IPS DF 6.9 (cell line): Measurements from ENCODE around the gene DCAF7.

Experiments
- DNase-seq: peaks from one replicate; pipeline ENCODE4 v3.0.0-alpha.2; 2013; ENCODE audit warnings: low read depth, low spot score
- H3K27ac ChIP-seq: one replicate; pipeline ENCODE4 v1.5.1; 2013; ENCODE audit warnings: low read length, control low read depth
- H3K27me3 ChIP-seq: 2 replicates; pipeline ENCODE4 v1.6.1; 2013; ENCODE audit warnings: mild to moderate bottlenecking, low read length; ENCODE audit not compliant: control insufficient read depth, insufficient read depth
- H3K36me3 ChIP-seq: 2 replicates; pipeline ENCODE4 v1.6.1; 2013; ENCODE audit warnings: low read length; ENCODE audit not compliant: control insufficient read depth, insufficient read depth
- H3K4me1 ChIP-seq: 2 replicates; pipeline ENCODE4 v1.6.1; 2013; ENCODE audit warnings: low read length; ENCODE audit not compliant: control insufficient read depth, insufficient read depth
- H3K4me3 ChIP-seq: 2 replicates; pipeline ENCODE4 v1.5.1; 2013; ENCODE audit warnings: mild to moderate bottlenecking, low read length
- H3K9me3 ChIP-seq: 2 replicates; pipeline ENCODE4 v1.6.1; 2013; ENCODE audit warnings: low read length, inconsistent platforms; ENCODE audit not compliant: control insufficient read depth, insufficient read depth
- WGBS: extraction: QIAGEN DNeasy Blood & Tissue Kit; methylation state at CpG from one replicate; pipeline ENCODE4 v1.1.7; 2013; ENCODE audit warnings: mixed read lengths, missing lambda C conversion rate; ENCODE audit not compliant: insufficient read length, insufficient coverage; 5-methylcytosine and 5-hydroxymethylcytosine counted together

DCAF7 gene

DNA sequence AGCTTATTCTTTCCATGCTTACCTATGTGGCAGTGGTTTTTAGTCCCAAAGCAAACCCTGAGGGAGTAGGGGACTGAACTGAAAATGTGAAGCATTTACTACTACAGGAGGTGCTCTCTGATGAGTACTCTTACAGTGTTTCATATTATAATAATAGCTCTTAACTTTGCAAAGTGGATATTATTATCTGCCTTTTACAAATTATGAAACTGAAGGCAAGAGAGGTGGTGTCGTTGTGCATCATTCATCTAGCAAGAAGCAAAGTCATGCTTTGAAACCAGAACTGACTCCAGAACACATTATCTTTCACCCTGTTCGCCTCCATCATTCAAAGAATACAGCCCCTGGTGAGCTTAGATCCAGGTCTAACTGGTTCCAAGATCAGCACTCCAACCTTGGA, 35.3 kb upstream of the DCAF7 start:
- no peaks in the 10 kb centered on the region for H3K27me3 ChIP-seq
- no peaks in the 10 kb centered on the region for H3K9me3 ChIP-seq
- no peak for DNase-seq
- H3K4me1 ChIP-seq: no peaks in the 10 kb centered on the region
- no peak overlapping the region for H3K4me3 ChIP-seq
- no peak overlapping the region for H3K27ac ChIP-seq
- WGBS: no CpG with 5 or more reads among the region's 2 CpGs
- H3K36me3 ChIP-seq: no peaks in the 10 kb centered on the region

- H3K36me3 ChIP-seq: no peaks in the 10 kb centered on the region
- H3K9me3 ChIP-seq: no peaks in the 10 kb centered on the region
- H3K27ac ChIP-seq: no peak overlapping the region
- WGBS: no CpG with 5 or more reads among the region's 1 CpG
- H3K4me3 ChIP-seq: no peak overlapping the region
- DNase-seq: no peak
- H3K4me1 ChIP-seq: no peaks in the 10 kb centered on the region
- no peaks in the 10 kb centered on the region for H3K27me3 ChIP-seq
Observed at GRCh38 chr17:63515426-63515825, 34.9 kb upstream of the DCAF7 start.

DNA sequence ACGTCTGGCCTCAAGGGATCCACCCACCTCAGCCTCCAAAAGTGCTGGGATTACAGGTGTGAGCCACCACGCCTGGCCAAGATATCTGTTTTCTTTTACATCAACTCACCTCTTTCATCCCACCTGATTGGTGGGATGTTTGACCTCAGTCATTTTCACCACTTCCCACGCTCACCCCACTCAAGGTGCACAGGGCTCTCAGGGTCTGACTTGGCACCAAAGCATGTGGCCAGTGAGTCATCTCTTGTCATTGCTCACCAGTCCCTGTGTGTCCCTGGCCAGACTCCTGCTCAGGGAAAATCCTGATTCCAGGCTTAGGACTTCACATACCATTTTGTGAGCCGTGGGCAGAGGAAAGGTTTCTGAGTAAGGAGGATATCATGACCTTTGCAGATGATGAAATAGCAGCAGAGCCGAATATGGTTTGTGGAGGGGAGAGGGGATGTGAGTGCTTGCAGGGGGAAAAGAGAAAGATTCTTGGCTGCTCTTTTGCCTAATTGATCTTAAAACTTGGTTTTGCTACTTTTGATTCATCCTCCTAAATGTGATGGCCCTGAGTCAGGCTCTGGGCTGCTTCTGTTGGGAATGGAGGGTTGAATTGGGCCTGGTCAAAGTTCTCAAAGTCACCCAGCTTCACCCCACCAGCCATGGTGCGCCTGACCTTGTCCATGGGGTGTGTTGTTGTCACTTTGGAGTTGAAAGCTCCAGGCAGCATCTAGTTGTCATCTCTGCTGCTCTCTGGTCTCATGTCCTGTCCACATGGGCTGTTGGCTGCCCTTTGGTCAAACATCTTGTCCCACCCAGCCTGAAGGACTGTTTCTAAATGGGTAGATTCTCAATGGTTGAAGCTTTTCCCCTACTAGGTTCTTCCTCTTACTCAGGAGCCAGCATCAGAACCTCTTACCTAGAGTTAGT, 33.1 kb upstream of the DCAF7 start:
- H3K4me3 ChIP-seq: no peak overlapping the region
- no CpG with 5 or more reads among the region's 6 CpGs for WGBS
- no peaks in the 10 kb centered on the region for H3K9me3 ChIP-seq
- H3K27me3 ChIP-seq: no peaks in the 10 kb centered on the region
- no peak overlapping the region for H3K27ac ChIP-seq
- no peak for DNase-seq
- no peaks in the 10 kb centered on the region for H3K4me1 ChIP-seq
- no peaks in the 10 kb centered on the region for H3K36me3 ChIP-seq

DNA sequence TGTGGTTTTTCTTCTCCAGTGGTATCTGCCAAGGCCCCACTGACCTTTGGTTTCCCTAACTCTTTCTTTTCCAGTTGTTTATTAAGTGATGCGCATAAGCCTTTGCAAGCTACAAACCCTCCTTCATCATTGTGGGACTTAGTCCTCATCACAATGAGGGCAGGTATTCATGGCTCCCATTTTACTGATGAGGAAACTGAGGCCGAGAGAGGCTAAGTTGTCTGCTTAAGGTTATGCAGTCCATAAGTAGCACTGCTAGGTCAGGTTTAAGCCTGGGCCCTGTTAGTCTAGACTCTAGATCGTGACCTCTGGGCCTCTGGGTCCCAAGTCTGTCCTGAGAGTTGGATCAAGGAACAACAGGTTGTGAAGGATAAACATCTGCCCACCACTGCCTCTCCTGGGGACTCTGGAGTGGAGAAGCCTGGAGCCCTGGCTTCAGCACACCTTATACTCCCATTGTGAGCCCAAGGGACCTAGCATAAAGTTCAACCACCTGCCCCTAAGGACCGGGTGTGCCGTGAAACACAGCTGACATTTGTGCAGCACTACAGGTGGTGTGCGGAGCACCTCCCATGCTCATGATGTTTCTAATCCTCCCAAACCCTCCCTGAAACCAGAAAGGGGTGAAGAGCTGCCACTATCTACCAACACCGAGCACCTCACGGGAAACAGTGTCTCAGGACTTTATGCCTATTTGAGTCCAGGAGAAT, 32.3 kb upstream of the DCAF7 start:
- no peak for DNase-seq
- no peaks in the 10 kb centered on the region for H3K36me3 ChIP-seq
- H3K27ac ChIP-seq: no peak overlapping the region
- H3K27me3 ChIP-seq: no peaks in the 10 kb centered on the region
- no peaks in the 10 kb centered on the region for H3K4me1 ChIP-seq
- H3K9me3 ChIP-seq: no peaks in the 10 kb centered on the region
- no CpG with 5 or more reads among the region's 8 CpGs for WGBS
- H3K4me3 ChIP-seq: no peak overlapping the region

DNA sequence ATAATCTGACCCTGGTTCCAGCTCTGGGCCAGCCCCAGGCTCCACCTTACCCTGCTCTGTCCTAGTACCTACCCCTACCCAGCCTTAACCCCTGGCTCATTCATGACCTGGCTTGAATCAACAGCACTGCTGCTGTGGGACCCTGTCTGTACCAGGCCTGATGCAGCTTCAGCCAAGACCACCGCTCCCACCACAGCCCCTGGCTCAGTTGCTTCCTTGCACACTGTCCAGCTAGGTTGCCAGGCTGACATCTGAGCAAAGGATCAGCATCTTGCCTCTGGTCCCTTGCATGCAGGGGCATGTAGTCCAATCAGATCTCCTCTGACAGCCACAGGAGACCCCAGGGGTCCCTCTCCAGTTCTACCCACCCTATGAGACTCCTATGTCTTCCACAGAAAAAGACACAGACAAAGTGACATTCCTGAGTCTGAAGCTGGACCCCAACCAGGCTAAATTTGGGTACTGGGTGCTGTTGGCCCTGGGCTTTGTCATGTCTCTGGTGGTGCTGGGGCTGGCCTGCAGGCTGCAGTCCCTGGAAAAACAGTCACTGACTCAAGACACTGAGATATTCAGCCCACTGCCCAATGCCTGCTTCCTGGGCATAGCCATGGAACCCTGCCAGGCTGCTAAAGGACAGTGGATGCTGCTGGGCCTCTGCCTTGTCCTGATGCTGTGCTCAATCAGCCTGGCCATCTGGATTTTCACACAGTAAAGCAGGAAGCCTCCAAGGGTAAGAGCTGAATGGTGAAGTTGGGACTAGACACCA, 31.0 kb upstream of the DCAF7 start:
- no CpG with 5 or more reads among the region's 1 CpG for WGBS
- no peaks in the 10 kb centered on the region for H3K27me3 ChIP-seq
- no peak overlapping the region for H3K27ac ChIP-seq
- no peaks in the 10 kb centered on the region for H3K4me1 ChIP-seq
- H3K4me3 ChIP-seq: no peak overlapping the region
- no peaks in the 10 kb centered on the region for H3K36me3 ChIP-seq
- no peak for DNase-seq
- H3K9me3 ChIP-seq: no peaks in the 10 kb centered on the region

- Histone ChIP-seq H3K27me3 (no peaks in the 10 kb centered on the region), H3K9me3 (no peaks in the 10 kb centered on the region), H3K27ac (no peak overlapping the region), H3K4me3 (no peak overlapping the region), H3K36me3 (no peaks in the 10 kb centered on the region), H3K4me1 (no peaks in the 10 kb centered on the region)
- WGBS: no CpG with 5 or more reads among the region's 5 CpGs
- DNase-seq: no peak
Observed at GRCh38 chr17:63519972-63520882, 30.1 kb upstream of the DCAF7 start.

- Histone ChIP-seq H3K9me3 (no peaks in the 10 kb centered on the region), H3K36me3 (no peaks in the 10 kb centered on the region; the same call in 1 of the 2 replicates), H3K4me3 (peak within 1 kb of the TSS; percentile 42; the same call in 1 of the 2 replicates), H3K27ac (no peak within 1 kb of the TSS), H3K4me1 (no peaks in the 10 kb centered on the region), H3K27me3 (no peaks in the 10 kb centered on the region)
- DNase-seq: no peak
- no CpG with 5 or more reads among the region's 38 CpGs for WGBS
Observed at GRCh38 chr17:63523253-63523855, 26.9 kb upstream of the DCAF7 start, which contains the start of gene KCNH6. KCNH6 (plus strand) TSS chr17:63523358; CDS start chr17:63523414, 56 bp downstream.

DNA sequence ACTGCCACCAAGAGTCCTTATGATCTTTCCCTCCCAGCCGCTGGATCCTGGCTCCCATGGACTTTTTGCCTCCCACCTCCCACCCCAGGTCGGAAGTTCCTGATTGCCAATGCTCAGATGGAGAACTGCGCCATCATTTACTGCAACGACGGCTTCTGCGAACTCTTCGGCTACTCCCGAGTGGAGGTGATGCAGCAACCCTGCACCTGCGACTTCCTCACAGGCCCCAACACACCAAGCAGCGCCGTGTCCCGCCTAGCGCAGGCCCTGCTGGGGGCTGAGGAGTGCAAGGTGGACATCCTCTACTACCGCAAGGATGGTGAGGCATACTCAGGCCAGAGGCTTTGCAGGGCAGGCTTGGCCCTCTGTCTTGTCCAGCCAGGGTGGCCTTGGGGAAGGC, 26.2 kb upstream of the DCAF7 start:
- Histone ChIP-seq H3K4me1 (no peaks in the 10 kb centered on the region), H3K4me3 (no peak overlapping the region), H3K27me3 (no peaks in the 10 kb centered on the region), H3K9me3 (no peaks in the 10 kb centered on the region), H3K27ac (no peak overlapping the region), H3K36me3 (no peaks in the 10 kb centered on the region; the same call in 1 of the 2 replicates)
- WGBS: no CpG with 5 or more reads among the region's 14 CpGs
- DNase-seq: no peak

- peaks cover 1% of the 10 kb centered on the region; the same call in 1 of the 2 replicates for H3K4me1 ChIP-seq
- H3K27me3 ChIP-seq: no peaks in the 10 kb centered on the region
- no CpG with 5 or more reads among the region's 6 CpGs for WGBS
- DNase-seq: no peak
- no peaks in the 10 kb centered on the region for H3K9me3 ChIP-seq
- H3K27ac ChIP-seq: no peak overlapping the region
- no peak overlapping the region for H3K4me3 ChIP-seq
- no peaks in the 10 kb centered on the region; the same call in 1 of the 2 replicates for H3K36me3 ChIP-seq
Observed at GRCh38 chr17:63525190-63525946, 24.9 kb upstream of the DCAF7 start.
